Spleen (tissue), 13 donors: ENCODE measurements around the gene ETV1. TPM values are rescaled to one million over a fixed set of nuclear protein-coding genes. Genes with fewer than 3 reads are reported as not detected.

Experiments used
- DNase-seq: peaks from one replicate; pipeline ENCODE4 v3.0.0-alpha.2; 2020
- H3K27ac ChIP-seq, 8 donors: fragments of 200-600 bp; sonication (generic) in 7 of 8; 1 replicate in 4 of 8; 2 replicates in 4 of 8; pipeline versions ENCODE4 v1.5.0 to v1.8.0; 2016 to 2021; ENCODE audit warnings: inconsistent platforms in 4 of 8, mild to moderate bottlenecking in 4 of 8, moderate library complexity in 1 of 8
- H3K27me3 ChIP-seq, 7 donors: fragments of 200-600 bp; sonication (generic) in 6 of 7; replicated peaks in 1 of 7; 1 replicate in 4 of 7; 2 replicates in 3 of 7; pipeline versions ENCODE4 v1.5.0 to v1.8.0; 2016 to 2021; ENCODE audit warnings: inconsistent platforms in 3 of 7, mild to moderate bottlenecking in 1 of 7
- H3K36me3 ChIP-seq, 6 donors: fragments of 200-600 bp; sonication (generic) in 5 of 6; 1 replicate in 4 of 6; 2 replicates in 2 of 6; pipeline versions ENCODE4 v1.5.0 to v1.8.0; 2016 to 2021; ENCODE audit warnings: inconsistent platforms in 2 of 6
- H3K4me1 ChIP-seq, 6 donors: fragments of 200-600 bp; sonication (generic) in 5 of 6; 1 replicate in 3 of 6; 2 replicates in 3 of 6; pipeline versions ENCODE4 v1.5.0 to v1.8.0; 2016 to 2021; ENCODE audit warnings: inconsistent platforms in 3 of 6
- H3K4me3 ChIP-seq, 8 donors: fragments of 200-600 bp; sonication (generic) in 7 of 8; 1 replicate in 4 of 8; 2 replicates in 4 of 8; pipeline versions ENCODE4 v1.5.0 to v1.8.0; 2016 to 2021; ENCODE audit warnings: inconsistent platforms in 4 of 8, mild to moderate bottlenecking in 4 of 8, moderate library complexity in 2 of 8
- H3K9me3 ChIP-seq, 8 donors: fragments of 200-600 bp; sonication (generic) in 7 of 8; 1 replicate in 4 of 8; 2 replicates in 4 of 8; pipeline versions ENCODE4 v1.5.0 to v1.8.0; 2016 to 2021; ENCODE audit warnings: inconsistent platforms in 4 of 8
- POLR2A ChIP-seq, 3 donors: fragments of 450-650 bp; IDR thresholded peaks; one replicate each; pipeline ENCODE4 v1.5.1; 2017; ENCODE audit warnings: antibody characterized with exemption in 3 of 3, mild to moderate bottlenecking in 1 of 3
- POLR2AphosphoS5 ChIP-seq, 3 donors: sonication (generic); formaldehyde crosslinking; IDR thresholded peaks; one replicate each; pipeline ENCODE4 v1.5.1; 2017; ENCODE audit warnings: antibody characterized with exemption in 3 of 3
- WGBS, 5 donors: extraction: QIAGEN DNeasy Blood & Tissue Kit in 3 of 5; methylation state at CpG; one replicate each; pipeline versions ENCODE4 v1.1.5 to v1.1.7; 2013 to 2018; 5-methylcytosine and 5-hydroxymethylcytosine counted together
- intact Hi-C: fragments of 100-400 bp; cut with DNase I; formaldehyde crosslinking; loops from one replicate; pipeline ENCODE4 v1.15.0; 2023; ENCODE audit warnings: low total_unique reads
- long read RNA-seq, 2 donors: transcript quantifications; one replicate each; lab custom pipeline, GENCODE V29; 2026
- polyA plus RNA-seq, 3 donors: library from polyadenylated mRNA; stranded (reverse); fragments of 200-250 nt; gene quantifications; one replicate each; pipeline ENCODE4 v1.2.1, GENCODE V29; 2013
- total RNA-seq, 7 donors: library from RNA; depleted of rRNA in 3 of 7; stranded (reverse); fragments of >200 nt in 3 of 7; fragmentation: NEBNext Ultra II Directional in 4 of 7; extraction: Animal tissue kit (Norgen Biotek cat#: 25700) in 4 of 7; gene quantifications; one replicate each; pipeline versions ENCODE4 v1.1.0 to v1.2.1, GENCODE V29; 2016 to 2021
- TF ChIP-seq, protein P1 (sequence below), 11 experiments: fragments of 200-600 bp in 7 of 11; fragments of 450-650 bp in 4 of 11; sonication (generic) in 4 of 11; IDR thresholded peaks in 8 of 11; conservative IDR thresholded peaks in 3 of 11; 1 replicate in 7 of 11; 2 replicates in 4 of 11; pipeline versions ENCODE4 v1.4.0 to v1.8.0; 2016 to 2021; ENCODE audit warnings: antibody characterized with exemption in 11 of 11, inconsistent platforms in 4 of 11, mild to moderate bottlenecking in 1 of 11
- donor health status: healthy with polysubstance abuse.
- donor health status: DM: no; HTN: no; CAD: no; lungs with moderate emphysema.
- donor health status: DM: no; HTN: no; CAD: no.
- donor health status: Bipolar disorder and iron deficiency.
- donor health status: healthy.
- donor health status: DM: no; HTN: no; CAD: no.
- donor health status: DM: yes; HTN: yes; CAD: no.

Gene ETV1
- 10 to 100 TPM in 4 of 7 donors, 1 to 10 TPM in 3; 5.8 to 20.0 (median 14.0) TPM for total RNA-seq
- 1 to 10 TPM; 1.5 to 2.4 (median 1.9) TPM for polyA plus RNA-seq
- long read RNA-seq, donor 1, result 0 reads
- long read RNA-seq, donor 2, result 0 reads

DNA sequence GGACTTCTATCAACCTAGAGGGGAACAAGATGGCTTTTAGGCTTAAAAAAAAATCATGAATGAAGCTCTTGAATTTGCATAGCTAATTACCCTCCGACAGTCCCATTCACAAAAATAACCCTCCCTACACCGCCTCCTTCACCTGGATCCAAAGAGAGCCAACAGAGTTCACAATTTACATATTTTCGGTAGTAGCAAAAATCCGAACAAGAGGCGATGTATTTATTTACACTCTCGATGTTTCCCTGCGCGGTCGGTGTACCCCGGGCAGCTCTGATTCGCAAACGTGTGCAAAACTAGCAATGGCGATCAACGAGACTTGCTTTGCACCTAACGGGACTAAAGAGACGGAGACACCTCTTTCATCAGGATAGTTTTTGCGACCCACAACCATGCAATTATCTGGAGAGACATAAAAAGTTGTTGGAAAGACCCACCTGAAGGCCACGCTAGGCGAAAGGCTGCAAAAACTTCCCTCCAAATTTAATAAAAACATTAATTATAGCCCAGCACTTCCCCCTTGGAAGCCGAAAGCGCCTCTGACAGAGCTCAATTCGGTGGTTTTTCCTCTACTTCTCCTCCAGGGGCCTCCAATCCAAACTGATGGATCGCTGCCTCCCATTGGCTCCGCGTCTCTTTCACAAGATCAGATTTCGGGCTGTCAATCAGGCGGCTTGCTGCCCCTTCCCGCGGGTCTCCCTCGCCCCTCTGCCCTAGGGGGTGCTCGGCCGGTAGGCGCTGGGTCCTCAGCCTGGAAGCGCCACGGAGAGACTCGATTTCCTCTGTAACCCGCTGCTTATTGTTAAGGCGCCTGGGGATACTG, at the start of gene ETV1:
Gene ETV1, minus strand, starts transcription at position 541 of the 823 bp plus-strand sequence. CDS start 614 bp downstream, outside the sequence.
- peak; percentile 75 for DNase-seq
- Histone ChIP-seq H3K9me3 (no peaks in the 10 kb centered on the region), H3K27ac (peak within 1 kb of the TSS; percentile 71 to 88 (median 85)), H3K36me3 (no peaks in the 10 kb centered on the region), H3K4me3 (peak within 1 kb of the TSS; percentile 48 to 83 (median 59)), H3K4me1 (peaks cover 3 to 38% (median 23%) of the 10 kb centered on the region in 6 donors), H3K27me3 (peaks cover 0 to 46% (median 11%) of the 10 kb centered on the region in 7 donors)
- TF ChIP-seq POLR2A (IDR thresholded peaks at IDR 0.05), result no peak
- TF ChIP-seq, protein P1, sequence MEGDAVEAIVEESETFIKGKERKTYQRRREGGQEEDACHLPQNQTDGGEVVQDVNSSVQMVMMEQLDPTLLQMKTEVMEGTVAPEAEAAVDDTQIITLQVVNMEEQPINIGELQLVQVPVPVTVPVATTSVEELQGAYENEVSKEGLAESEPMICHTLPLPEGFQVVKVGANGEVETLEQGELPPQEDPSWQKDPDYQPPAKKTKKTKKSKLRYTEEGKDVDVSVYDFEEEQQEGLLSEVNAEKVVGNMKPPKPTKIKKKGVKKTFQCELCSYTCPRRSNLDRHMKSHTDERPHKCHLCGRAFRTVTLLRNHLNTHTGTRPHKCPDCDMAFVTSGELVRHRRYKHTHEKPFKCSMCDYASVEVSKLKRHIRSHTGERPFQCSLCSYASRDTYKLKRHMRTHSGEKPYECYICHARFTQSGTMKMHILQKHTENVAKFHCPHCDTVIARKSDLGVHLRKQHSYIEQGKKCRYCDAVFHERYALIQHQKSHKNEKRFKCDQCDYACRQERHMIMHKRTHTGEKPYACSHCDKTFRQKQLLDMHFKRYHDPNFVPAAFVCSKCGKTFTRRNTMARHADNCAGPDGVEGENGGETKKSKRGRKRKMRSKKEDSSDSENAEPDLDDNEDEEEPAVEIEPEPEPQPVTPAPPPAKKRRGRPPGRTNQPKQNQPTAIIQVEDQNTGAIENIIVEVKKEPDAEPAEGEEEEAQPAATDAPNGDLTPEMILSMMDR (IDR thresholded peaks at IDR 0.05 in 8 of 11, conservative IDR thresholded peaks at IDR 0.05 in 3 of 11), result peak in 1 of 11 experiments; percentile 17
- TF ChIP-seq POLR2AphosphoS5 (IDR thresholded peaks at IDR 0.05), result peak; percentile 12 to 61 (median 44)
- intact Hi-C loops, result no loop called here
- WGBS, 5 donors, result 1 to 5% (median 2%) methylated on average over 37 to 38 of the region's 38 CpGs

DNA sequence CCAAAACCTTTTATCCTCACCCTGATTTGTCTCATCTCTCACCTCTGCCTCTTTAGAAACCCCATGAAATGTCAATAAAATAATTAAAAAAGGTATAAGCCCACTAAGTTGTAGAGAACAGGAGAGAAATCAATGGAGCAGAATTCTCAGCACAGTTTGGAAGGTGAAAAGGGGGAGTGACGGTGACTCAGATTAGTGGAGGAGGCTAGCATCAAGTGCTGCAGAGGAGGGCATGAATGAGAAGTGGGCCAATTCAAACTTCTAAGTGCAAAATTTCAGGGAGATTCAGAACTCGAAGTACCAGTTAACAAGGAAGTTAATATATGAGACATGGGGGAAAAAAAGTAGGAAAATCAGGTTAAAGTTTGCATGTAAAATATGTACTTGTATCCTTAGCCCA, 34.9 kb upstream of the ETV1 start:
- no peaks in the 10 kb centered on the region for H3K36me3 ChIP-seq
- no peaks in the 10 kb centered on the region for H3K27me3 ChIP-seq
- H3K27ac ChIP-seq, result no peak overlapping the region
- 70 to 95% (median 83%) methylated on average over 2 of the region's 2 CpGs for WGBS, 5 donors
- no peaks in the 10 kb centered on the region for H3K4me1 ChIP-seq
- no peak for DNase-seq
- H3K4me3 ChIP-seq, result no peak overlapping the region
- no peaks in the 10 kb centered on the region for H3K9me3 ChIP-seq
- intact Hi-C loops, result no loop called here
- TF ChIP-seq POLR2AphosphoS5 (IDR thresholded peaks at IDR 0.05) (no peak), POLR2A (IDR thresholded peaks at IDR 0.05) (no peak)
- TF ChIP-seq, protein P1 (IDR thresholded peaks at IDR 0.05 in 8 of 11, conservative IDR thresholded peaks at IDR 0.05 in 3 of 11), result no peak

DNA sequence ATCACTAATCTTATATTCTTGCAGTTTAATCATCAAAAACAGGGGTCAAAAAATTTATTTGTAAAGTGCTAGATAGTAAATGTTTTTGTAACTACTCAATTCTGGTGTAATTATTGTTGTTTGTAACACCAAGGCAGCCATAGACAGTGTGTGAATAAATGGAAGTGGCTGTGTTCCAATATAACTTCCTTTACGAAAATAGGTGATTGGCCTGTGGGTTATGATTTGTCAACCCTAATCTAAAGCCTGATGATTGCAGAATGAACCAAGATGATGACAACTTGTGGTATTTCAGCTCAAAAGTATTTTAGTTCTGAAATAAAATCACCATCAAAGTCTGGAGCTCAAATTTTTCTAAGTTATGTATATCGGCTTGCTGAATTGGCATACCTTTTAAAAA, 34.4 kb upstream of the ETV1 start:
- intact Hi-C loops, result no loop called here
- H3K4me1 ChIP-seq, result no peaks in the 10 kb centered on the region
- DNase-seq, result no peak
- no peaks in the 10 kb centered on the region for H3K27me3 ChIP-seq
- no peak overlapping the region for H3K4me3 ChIP-seq
- no peaks in the 10 kb centered on the region for H3K36me3 ChIP-seq
- 81 to 88% (median 87%) methylated on average over 2 of the region's 2 CpGs for WGBS, 5 donors
- H3K9me3 ChIP-seq, result no peaks in the 10 kb centered on the region
- no peak for TF ChIP-seq POLR2A (IDR thresholded peaks at IDR 0.05)
- TF ChIP-seq POLR2AphosphoS5 (IDR thresholded peaks at IDR 0.05), result no peak
- TF ChIP-seq, protein P1 (IDR thresholded peaks at IDR 0.05 in 8 of 11, conservative IDR thresholded peaks at IDR 0.05 in 3 of 11), result no peak
- no peak overlapping the region for H3K27ac ChIP-seq

GRCh38 chr7:14023342-14023741, 33.9 kb upstream of the ETV1 start:
- H3K9me3 ChIP-seq, result peaks cover 0 to 3% (median 0%) of the 10 kb centered on the region in 8 donors
- TF ChIP-seq POLR2AphosphoS5 (IDR thresholded peaks at IDR 0.05), result no peak
- TF ChIP-seq, protein P1 (IDR thresholded peaks at IDR 0.05 in 8 of 11, conservative IDR thresholded peaks at IDR 0.05 in 3 of 11), result no peak
- no peak for TF ChIP-seq POLR2A (IDR thresholded peaks at IDR 0.05)
- no peak overlapping the region for H3K27ac ChIP-seq
- WGBS, 5 donors, result 81 to 94% (median 87%) methylated on average over 4 of the region's 4 CpGs
- H3K4me1 ChIP-seq, result no peaks in the 10 kb centered on the region
- H3K4me3 ChIP-seq, result no peak overlapping the region
- H3K36me3 ChIP-seq, result no peaks in the 10 kb centered on the region
- intact Hi-C loops, result no loop called here
- H3K27me3 ChIP-seq, result no peaks in the 10 kb centered on the region
- DNase-seq, result no peak
